Measurements from ENCODE around the gene CREBL2.

CREBL2 gene

DNA sequence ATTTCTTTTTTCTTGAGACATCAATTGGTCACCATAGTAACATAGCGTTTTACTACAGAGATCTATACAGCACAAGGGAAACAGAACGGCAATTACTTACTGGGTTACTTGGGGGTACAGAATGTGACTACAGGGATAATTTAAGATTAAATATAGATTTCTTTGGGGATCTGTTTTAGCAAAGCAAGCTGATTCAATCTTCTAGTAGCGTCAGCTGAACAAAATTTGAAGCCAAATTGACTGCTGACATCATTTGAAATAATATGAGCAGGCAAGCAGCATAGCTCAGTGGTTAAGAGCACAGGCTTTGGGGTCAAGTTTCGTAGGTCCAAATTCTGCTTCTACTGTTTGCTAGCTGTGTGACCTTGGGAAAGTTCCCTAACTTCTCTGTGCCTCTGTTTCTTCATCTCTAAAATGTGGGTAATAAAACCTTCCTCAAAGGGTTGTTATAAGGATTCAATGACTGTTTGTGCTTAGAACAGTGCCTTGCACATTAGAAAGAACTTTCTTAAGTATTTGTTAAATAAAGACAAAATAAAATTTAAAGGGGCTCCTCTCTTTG lies 71.5 kb downstream of the CREBL2 start:
- DNase-seq: no peak

DNA sequence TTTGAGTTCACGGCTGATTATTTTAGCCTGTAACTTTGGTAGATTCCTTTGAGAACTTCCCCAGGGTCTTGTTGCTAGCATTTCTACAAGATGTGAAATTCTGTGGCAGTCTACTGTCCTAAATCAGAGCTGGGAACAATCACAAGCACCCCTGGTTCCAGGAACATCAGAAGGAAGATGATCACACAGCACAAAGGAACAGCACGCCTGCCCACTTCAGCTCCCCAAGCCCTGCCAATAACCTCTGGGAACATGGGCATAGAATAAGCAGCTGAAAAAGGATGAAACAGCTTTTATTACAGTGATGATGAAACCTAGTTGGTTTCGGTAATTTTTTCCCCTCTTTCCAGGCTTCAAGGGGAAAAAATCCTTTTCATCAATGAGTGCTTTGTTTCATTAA lies 72.0 kb downstream of the CREBL2 start:
- DNase-seq: peak; percentile 26

DNA sequence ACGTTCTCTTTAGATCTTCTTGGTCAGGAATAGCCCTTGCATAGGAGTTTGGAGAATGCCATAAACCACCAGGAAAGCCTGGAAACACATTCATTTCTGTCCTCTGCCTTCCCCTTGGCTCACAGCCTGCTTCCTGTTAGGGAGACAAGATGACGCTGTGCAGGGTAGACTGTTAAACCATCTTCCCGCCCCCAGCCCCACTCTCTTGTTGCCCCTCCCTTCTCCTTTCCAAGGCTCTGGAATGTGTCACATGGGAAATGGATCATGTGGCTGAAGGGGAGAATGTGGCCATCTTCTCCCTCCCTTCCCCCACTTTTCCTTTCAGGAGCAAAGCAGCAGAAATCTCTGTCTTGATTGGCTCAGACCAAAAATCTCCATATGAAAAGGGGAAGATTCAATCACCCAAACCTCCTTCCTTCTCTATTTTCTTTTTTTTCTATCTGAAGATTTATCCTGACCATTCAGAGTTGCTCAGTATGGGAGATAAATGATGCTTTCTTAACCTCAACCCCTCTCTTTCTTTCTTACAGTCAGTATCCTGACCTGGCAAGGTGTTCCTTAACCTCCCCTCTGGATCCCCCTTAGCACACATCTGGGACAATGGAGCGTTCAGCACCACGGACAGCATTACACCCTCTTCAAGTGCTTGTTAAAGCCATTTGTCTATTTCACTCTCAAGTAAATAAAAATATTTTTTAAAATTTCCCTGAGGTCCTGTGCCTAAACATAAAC lies 72.9 kb downstream of the CREBL2 start:
- peak; percentile 94 for DNase-seq

DNA sequence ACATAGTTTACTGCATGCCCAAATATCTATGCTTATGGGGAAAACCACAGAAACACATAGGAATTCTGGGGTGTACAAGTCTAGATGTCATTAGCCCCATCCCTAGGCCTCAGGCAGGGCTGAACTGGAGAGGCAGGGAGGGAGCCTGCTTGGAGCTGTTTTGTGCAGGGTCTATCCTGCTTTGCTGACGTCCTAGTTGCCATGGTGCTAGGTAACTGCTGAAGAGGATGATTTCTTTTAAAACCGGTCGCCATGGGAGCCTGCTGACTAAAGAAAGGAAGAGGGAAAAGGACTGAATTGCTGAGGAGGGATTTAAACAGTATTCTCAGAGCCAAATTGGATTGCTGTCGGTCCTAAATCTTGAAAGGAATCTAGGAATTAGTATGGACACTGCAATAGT lies 73.6 kb downstream of the CREBL2 start:
- peak; percentile 7 for DNase-seq

DNA sequence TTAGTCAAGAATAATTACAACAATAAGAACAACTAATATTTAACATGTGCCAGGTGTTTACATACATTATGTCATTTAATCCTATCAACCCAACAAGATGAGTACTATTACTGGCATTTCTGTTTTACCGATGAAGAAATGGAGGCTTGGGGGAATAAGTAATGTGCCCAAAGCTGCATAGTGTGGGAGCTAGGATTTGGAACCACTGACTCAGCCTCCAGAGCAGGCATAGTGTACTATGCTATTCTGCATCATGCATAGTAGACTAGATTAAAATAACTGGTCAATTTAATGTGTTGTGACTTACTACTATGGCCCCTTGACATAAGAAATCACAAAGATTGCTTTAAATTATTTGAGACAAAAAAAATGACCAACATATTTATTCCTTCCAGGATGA lies 74.8 kb downstream of the CREBL2 start:
- DNase-seq: no peak

DNA sequence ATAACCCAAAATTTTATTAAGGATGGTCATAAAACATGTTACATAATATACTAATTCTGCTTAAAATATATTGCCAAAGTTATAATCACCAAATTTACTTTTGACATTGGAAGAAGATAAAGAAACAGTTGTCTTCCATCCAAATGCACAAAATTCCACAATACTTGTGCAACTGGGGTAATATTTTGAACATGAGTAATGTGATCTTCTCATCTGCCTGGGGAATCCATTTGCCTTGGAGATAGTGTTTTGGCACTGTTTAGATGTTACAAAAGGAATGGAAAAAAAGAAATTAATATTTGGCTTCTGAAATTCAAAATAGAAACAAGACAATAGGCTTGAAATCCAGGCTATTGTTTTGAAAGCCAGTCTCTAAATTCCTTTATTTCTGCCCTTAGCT lies 75.2 kb downstream of the CREBL2 start:
- DNase-seq: no peak

DNA sequence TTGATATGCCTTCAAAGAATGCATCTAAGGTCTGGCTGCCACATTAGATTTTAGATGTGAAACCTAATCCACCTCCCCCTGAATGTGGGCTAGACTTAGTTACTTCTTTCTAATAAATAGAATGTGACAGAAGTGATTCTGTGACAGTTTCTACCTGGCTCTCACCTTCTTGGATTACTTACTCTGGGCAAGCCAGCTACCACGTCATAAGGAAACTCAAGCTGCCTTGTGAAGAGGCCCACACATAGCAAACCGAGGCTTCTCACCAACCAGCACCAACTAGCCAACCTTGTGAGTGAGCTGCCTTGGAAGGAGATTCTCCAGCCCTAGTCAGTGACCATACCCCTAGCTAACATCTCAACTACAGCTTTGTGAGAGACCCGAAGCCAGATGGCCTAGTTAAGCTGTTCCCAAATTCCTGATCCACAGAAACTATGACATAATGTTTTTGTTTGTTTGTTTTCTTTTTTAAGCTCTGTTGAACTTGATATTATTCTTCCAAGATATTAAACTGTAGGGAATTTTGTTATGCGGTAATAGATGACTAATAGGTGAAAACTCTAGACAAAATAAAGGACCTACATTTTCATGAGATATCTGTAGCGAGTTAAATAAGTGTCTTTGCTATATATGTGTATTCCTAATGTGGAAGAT lies 78.1 kb downstream of the CREBL2 start:
- no peak for DNase-seq

DNA sequence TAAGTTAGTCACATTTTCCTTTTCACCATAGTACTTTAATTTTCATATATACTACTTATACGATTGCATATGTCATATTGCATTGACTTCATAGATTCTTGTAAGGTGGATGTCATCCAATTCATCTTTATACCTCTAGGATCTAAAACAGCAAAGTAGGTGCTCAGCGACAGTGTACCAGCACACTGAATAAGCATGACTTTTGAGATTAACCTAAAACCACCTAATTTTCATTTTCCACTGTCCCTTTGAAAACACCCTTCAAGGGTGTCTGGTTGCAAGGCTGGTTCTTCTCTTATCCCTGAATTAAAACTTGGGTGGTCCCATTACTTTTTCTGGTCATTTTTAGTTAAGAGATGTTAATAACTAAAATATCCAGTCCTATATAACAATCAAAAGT lies 79.9 kb downstream of the CREBL2 start:
- DNase-seq: no peak

DNA sequence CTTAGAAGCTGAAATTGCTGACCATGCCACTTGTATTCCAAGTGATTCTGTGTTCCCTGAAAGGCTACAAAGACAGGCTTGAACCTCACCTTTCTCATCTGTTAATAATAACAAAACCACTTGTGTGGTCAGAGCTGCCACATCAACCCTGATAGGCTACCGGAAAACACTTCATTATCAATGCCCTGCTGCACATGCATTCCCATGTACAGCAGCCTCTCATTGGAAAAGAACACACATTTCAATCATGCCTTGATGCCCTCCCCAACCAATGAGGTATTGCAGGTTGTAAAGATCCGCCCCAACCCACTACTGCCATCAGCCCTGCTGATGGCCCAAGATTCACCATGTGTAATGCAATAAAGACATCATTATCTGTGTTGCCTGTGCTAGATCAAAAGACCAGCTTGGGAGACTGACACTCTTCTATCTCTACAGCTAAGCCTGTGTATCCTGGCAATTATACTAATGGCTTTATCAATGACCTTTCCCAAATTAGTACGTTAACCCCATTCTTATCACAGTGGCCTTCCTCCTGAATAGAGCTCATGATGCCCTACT lies 81.5 kb downstream of the CREBL2 start:
- DNase-seq: no peak

Measured in NCI-H446 treated with DMSO at 0.1 percent for 48 hours (cell line).